HEK293 (cell line): ENCODE data around the gene APOB.

Experiments used
- CTCF ChIP-seq: fragments of 450-650 bp; formaldehyde crosslinking; IDR thresholded peaks from 2 replicates; pipeline ENCODE4 v1.5.1; 2016; ENCODE audit warnings: missing biosample characterization, missing genetic modification characterization
- TCF7L2 ChIP-seq: IDR thresholded peaks from 2 replicates; pipeline ENCODE4 v1.6.1; 2011; ENCODE audit warnings: low read depth, mild to moderate bottlenecking, inconsistent platforms, low read length, moderate library complexity, borderline replicate concordance
- ZNF184 ChIP-seq: fragments of 450-650 bp; IDR thresholded peaks from 2 replicates; pipeline ENCODE4 v1.5.1; 2018; ENCODE audit warnings: missing biosample characterization, mild to moderate bottlenecking, missing genetic modification characterization
- ZNF19 ChIP-seq: fragments of 450-650 bp; formaldehyde crosslinking; IDR thresholded peaks from 2 replicates; pipeline ENCODE4; 2016; ENCODE audit warnings: missing biosample characterization, missing genetic modification characterization, low read depth
- ZNF580 ChIP-seq: fragments of 450-650 bp; formaldehyde crosslinking; IDR thresholded peaks from 2 replicates; pipeline ENCODE4 v1.5.1; 2016; ENCODE audit warnings: missing biosample characterization, missing genetic modification characterization
- ZNF704 ChIP-seq: fragments of 450-650 bp; formaldehyde crosslinking; IDR thresholded peaks from 2 replicates; pipeline ENCODE4 v1.5.1; 2016; ENCODE audit warnings: missing biosample characterization, missing genetic modification characterization
- ZNF785 ChIP-seq: fragments of 450-650 bp; formaldehyde crosslinking; IDR thresholded peaks from 2 replicates; pipeline ENCODE4 v1.5.1; 2016; ENCODE audit warnings: missing biosample characterization, missing genetic modification characterization
- ZNF830 ChIP-seq: fragments of 450-650 bp; IDR thresholded peaks from 2 replicates; pipeline ENCODE4 v1.5.0; 2018; ENCODE audit warnings: missing biosample characterization, missing genetic modification characterization, low read depth, mild to moderate bottlenecking, moderate library complexity

GRCh38 chr2:21052044-21052443, 8.2 kb upstream of the APOB start:
- TF ChIP-seq ZNF704 (tag by site-specific recombination) (no peak), CTCF (tag by site-specific recombination) (no peak), ZNF580 (tag by site-specific recombination) (no peak), ZNF785 (no peak), ZNF184 (tag by site-specific recombination) (no peak), ZNF830 (tag by site-specific recombination) (no peak), ZNF19 (tag by site-specific recombination) (no peak), TCF7L2 (no peak)
